Suppressor macrophage treated with lipopolysaccharide for 4 hours (primary cell): Measurements from ENCODE around the gene HBD.
A peak's percentile ranks its signal among the peaks of the same experiment; 100 is the strongest.

Experiments used
- DNase-seq: peaks from one replicate; pipeline ENCODE4 v3.0.0-alpha.2; 2020

The HBD gene

DNA sequence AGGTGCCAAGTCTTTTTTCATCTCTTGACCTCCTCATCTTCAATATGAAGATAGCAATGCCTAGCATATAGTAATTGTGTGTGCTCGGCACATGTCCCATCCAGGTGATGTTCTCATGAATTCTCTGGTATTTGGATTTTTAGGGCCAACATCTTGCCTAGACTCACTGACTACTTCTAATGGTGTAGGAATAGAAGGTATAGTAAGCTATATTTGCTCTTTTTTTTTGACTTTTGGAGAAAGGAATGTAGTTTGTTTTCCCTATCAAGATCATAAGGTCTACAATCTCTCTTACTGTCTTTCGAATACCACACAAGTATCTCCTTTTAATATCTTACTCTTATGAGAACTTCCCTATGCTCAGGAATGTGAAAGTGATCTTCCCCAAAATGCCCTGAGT is 3.2 kb downstream of the HBD start:
- no peak for DNase-seq

- no peak for DNase-seq
Observed at GRCh38 chr11:5230266-5230665, 4.0 kb downstream of the HBD start.

DNA sequence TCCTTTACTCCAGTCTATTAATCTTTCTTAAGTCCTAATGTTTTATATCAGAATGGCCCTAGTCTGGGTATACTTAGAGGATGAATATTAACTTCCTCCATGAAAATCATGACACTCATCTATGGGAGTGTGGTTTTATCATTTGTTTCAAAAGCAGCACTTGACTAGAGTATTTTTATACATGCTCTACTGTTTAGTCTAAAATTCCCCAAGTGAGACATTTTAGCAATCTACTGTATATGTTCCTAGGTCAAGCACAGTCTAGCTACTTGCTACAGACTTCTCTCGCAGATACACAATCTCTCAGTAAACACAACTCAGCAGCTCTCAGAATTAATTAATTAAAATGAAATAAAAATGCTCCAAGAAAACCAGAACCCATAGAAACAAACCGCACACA is 4.5 kb downstream of the HBD start:
- DNase-seq = no peak

DNA sequence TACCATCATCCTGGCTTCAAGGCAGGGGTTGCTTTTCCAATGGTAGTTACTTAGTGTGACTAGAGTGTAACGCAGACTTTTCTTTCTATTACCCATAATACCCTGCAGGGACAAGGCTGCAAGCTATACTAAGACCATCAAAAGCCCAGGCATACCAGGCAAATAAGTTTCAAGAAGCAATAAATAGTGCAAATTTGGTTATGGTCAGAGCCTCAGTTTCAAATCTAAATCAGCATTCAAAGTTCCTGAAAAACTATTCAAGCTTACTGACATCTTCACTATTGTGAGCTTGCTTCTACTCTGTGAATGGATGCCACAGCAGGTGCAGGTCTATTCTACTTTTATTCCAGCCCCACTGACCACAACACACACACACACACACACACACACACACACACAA is 4.9 kb downstream of the HBD start:
- no peak for DNase-seq

DNA sequence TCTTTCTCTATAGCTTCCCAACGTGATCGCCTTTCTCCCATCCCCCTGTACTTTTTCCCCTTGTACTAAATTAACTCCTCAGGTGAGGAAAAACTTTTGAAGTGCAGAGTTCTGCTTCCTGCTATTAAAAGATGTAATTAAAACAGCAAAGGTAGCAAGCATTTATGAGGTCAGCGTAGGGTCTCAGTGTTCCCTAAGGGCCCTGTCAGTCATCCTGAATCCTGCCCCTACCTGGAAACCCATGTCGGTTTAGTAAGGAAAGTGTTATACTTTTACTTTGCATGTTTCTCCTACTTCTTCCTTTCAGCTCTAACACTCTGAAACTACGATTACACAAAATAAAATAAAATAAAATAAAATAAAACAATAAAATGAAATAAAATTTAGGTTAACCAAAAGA is 6.2 kb downstream of the HBD start:
- DNase-seq = no peak

GRCh38 chr11:5227681-5228080 is 6.6 kb downstream of the HBD start:
- DNase-seq = no peak

DNA sequence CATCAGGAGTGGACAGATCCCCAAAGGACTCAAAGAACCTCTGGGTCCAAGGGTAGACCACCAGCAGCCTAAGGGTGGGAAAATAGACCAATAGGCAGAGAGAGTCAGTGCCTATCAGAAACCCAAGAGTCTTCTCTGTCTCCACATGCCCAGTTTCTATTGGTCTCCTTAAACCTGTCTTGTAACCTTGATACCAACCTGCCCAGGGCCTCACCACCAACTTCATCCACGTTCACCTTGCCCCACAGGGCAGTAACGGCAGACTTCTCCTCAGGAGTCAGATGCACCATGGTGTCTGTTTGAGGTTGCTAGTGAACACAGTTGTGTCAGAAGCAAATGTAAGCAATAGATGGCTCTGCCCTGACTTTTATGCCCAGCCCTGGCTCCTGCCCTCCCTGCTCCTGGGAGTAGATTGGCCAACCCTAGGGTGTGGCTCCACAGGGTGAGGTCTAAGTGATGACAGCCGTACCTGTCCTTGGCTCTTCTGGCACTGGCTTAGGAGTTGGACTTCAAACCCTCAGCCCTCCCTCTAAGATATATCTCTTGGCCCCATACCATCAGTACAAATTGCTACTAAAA is 7.5 kb downstream of the HBD start, which contains the start of gene HBB:
Gene HBB, minus strand, starts transcription at position 340 of the 579 bp plus-strand sequence. Its CDS starts 50 bp downstream, at position 290.
- no peak for DNase-seq

DNA sequence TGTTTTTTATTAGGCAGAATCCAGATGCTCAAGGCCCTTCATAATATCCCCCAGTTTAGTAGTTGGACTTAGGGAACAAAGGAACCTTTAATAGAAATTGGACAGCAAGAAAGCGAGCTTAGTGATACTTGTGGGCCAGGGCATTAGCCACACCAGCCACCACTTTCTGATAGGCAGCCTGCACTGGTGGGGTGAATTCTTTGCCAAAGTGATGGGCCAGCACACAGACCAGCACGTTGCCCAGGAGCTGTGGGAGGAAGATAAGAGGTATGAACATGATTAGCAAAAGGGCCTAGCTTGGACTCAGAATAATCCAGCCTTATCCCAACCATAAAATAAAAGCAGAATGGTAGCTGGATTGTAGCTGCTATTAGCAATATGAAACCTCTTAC is 8.8 kb downstream of the HBD start:
- DNase-seq = no peak

GRCh38 chr11:5224538-5225479 is 9.5 kb downstream of the HBD start:
- no peak for DNase-seq

DNA sequence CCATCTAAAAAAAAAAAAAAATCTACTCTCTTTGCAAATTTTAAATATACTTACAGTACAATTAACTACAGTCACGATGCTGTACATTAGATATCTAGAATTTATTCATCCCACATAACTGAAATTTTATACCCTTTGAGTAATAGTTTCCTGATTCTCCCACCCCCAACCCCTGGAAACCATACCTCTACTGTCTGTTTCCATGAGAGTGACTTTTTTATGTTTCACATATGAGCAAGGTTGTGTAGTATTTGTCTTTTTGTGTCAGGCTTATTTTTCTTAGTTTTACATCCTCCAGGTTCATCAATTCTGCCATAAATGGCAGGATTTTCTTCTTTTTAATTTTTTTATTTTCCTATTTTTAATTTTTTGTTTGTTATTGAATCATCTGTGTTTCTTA is 10.6 kb downstream of the HBD start:
- no peak for DNase-seq

DNA sequence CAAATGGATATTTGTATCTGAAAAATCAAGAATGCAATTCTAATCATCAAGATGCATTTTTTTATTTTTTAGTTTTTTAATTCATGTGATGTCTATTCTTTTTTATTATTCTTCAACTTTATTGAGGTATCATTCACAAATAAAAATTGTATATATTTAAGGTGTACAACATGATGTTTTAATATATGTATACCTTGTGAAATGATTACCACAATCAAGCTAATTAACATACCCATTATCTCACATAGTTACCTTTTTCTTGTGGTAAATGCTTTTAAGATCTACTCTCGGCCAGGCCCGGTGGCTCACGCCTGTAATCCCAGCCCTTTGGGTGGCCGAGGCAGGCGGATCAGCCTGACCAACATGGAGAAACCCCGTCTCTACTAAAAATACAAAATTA is 11.1 kb downstream of the HBD start:
- no peak for DNase-seq

GRCh38 chr11:5210376-5210885 is 23.9 kb downstream of the HBD start:
- no peak for DNase-seq

DNA sequence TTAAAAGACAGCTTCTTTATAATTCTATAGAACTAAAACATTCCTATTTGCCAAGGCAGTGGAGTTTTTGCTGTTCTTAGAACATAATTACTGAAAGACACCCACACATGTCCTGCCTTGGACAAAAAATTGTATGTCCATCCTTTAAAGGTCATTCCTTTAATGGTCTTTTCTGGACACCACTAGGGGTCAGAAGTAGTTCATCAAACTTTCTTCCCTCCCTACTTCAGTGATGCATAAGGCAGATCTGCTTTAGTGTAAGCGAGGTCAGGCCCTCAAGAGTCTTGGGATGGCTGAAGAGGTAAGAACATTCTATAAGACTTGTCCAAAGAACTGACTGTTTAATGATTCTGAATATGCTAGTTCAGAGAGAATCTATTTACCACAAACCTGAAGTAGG is 29.5 kb downstream of the HBD start:
- peak; percentile 56 for DNase-seq

DNA sequence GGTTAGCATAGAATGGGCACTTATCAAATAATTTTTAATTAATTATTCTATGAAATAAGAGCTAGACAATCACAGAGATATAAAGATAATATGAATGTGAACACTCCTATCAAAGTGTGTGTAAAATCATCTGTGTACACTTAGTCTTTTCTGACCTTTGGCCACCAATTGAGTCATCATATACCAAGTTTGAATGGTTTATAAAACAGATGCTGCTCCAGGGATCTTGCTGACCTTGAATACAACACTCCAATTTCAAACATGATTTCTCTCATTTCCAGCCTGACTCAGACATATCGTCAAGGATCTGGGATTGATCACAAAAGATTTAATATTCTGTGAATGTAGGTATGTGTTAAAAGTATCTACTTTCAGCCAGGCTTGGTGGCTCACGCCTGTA is 30.9 kb downstream of the HBD start:
- no peak for DNase-seq

DNA sequence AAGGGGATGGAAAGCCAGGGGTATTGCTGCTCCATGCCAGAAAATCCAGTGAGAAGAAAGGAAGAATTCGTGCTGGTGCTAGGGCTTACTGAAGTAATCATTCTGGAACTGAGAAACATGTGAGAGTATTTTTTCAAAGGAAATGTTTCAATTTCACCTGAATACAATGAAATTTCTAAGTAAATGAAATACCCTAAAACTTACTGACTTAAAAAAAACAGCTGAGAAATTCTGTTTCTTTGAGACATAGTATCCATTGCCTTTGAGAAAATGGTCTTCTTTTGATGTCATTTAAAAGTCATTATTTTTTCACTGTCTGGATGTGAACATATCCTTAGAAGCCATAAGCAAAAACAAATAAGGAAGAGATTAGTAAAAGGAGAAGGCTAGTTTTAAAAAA is 33.7 kb downstream of the HBD start, which contains the start of gene OR51V1:
Gene OR51V1, minus strand, starts transcription at position 101 of the 400 bp plus-strand sequence. Its CDS starts 0 bp downstream, at position 101.
- DNase-seq = no peak

DNA sequence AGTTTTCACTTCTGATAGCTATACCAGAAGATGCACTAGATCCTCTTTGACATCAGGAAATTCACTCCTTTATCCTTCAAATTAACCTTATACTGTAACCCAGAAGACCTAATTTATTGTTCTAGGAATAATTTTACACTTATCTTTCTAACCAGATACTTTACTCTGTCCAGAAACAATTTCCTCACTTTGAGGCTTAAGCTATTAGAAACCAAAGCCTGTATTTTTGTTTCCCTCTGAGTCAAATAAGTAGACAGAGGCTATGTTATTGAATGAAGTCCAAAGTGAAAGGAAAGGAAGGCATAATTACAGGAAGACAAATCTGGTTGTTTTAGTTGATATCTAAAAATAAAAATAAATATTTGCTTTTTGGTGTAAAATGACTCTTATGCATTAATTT is 36.0 kb downstream of the HBD start:
- no peak for DNase-seq

DNA sequence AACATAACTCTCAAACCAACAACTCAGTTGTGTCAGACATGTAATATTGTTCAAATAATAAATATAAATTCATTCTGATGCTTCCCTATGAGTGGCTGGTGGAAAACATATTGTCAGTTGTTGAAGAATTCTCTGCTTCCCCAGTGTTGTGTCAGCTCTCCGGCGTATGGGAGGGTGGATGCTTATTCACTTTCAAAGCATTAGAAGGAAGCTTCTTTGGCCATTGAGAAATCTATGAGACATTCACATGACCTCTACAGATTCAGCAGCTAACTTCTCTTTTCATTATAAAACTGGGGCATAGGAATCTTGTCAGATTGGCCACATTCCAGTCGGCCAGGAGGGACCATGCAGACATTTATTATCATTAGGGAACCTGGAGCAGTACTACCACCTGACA is 36.7 kb downstream of the HBD start:
- peak; percentile 71 for DNase-seq

GRCh38 chr11:5196731-5197130 is 37.6 kb downstream of the HBD start:
- no peak for DNase-seq

GRCh38 chr11:5196067-5196466 is 38.2 kb downstream of the HBD start:
- no peak for DNase-seq

GRCh38 chr11:5192738-5193137 is 41.5 kb downstream of the HBD start:
- DNase-seq = no peak

DNA sequence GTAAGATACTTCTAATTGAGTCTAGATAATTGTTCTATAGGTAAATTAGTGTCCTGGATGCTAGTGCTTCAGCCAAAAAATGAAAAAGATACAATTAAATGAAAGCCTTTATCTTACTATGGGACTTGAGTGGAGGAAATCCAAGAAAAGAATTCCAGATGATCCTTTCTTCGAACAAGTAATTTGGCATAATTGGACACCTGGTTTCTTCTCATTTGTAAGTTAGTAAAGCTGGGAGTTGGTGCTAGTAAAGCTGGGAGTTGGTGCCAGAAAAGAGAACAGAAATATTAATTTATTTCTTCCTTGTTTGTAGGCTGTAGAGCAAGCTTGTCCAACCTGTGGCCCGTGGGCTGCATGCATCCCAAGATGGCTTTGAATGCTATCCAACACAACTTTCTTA is 46.1 kb downstream of the HBD start:
- DNase-seq = no peak
